H9 (cell line): Measurements from ENCODE around the gene RNASE8. TPM values are rescaled to one million over a fixed set of nuclear protein-coding genes. Genes with fewer than 3 reads are reported as not detected.
A peak's percentile ranks its signal among the peaks of the same experiment; 100 is the strongest.

Experiments used
- DNase-seq: peaks from one replicate; pipeline ENCODE4 v3.0.0-alpha.2; 2017
- H2AFZ ChIP-seq: one replicate; pipeline ENCODE4 v1.6.1; 2013; ENCODE audit warnings: mild to moderate bottlenecking, low read length, control low read depth, moderate library complexity
- H2AK5ac ChIP-seq: 2 replicates; pipeline ENCODE4 v1.6.1; 2013; ENCODE audit warnings: low read length, control low read depth, mixed read lengths; ENCODE audit not compliant: insufficient read length
- H2BK120ac ChIP-seq: one replicate; pipeline ENCODE4 v1.6.1; 2013; ENCODE audit warnings: low read depth, mild to moderate bottlenecking, low read length, control low read depth, inconsistent platforms; ENCODE audit not compliant: poor library complexity, severe bottlenecking
- H2BK12ac ChIP-seq: 2 replicates; pipeline ENCODE4 v1.6.1; 2013; ENCODE audit warnings: low read length, control low read depth, mixed read lengths, low read depth; ENCODE audit not compliant: insufficient read length
- H2BK15ac ChIP-seq: 2 replicates; pipeline ENCODE4 v1.6.1; 2013; ENCODE audit warnings: low read depth, low read length, control low read depth
- H2BK20ac ChIP-seq: one replicate; pipeline ENCODE4 v1.6.1; 2013; ENCODE audit warnings: low read depth, mild to moderate bottlenecking, low read length, control low read depth, inconsistent platforms; ENCODE audit not compliant: poor library complexity, severe bottlenecking
- H2BK5ac ChIP-seq: 2 replicates; pipeline ENCODE4 v1.6.1; 2013; ENCODE audit warnings: low read length, control low read depth, mixed read lengths; ENCODE audit not compliant: insufficient read length
- H3K14ac ChIP-seq: 2 replicates; pipeline ENCODE4 v1.6.1; 2013; ENCODE audit warnings: low read length, control low read depth; ENCODE audit not compliant: insufficient read depth
- H3K18ac ChIP-seq: 2 replicates; pipeline ENCODE4 v1.6.1; 2013; ENCODE audit warnings: low read depth, mild to moderate bottlenecking, mixed read lengths, low read length, control low read depth; ENCODE audit not compliant: insufficient read length
- H3K23ac ChIP-seq: 2 replicates; pipeline ENCODE4 v1.6.1; 2013; ENCODE audit warnings: low read length, control low read depth, mixed read lengths, low read depth; ENCODE audit not compliant: insufficient read length
- H3K23me2 ChIP-seq: 2 replicates; pipeline ENCODE4 v1.6.1; 2013; ENCODE audit warnings: low read depth, mild to moderate bottlenecking, mixed read lengths, low read length, control low read depth; ENCODE audit not compliant: insufficient read length, poor library complexity, severe bottlenecking
- H3K27ac ChIP-seq: 2 replicates; pipeline ENCODE4 v1.5.1; 2013; ENCODE audit warnings: low read length, control low read depth, mixed read lengths, low read depth; ENCODE audit not compliant: insufficient read length
- H3K27me3 ChIP-seq: 2 replicates; pipeline ENCODE4 v1.6.1; 2013; ENCODE audit warnings: low read length, control low read depth, inconsistent platforms; ENCODE audit not compliant: insufficient read depth
- H3K4ac ChIP-seq: 2 replicates; pipeline ENCODE4 v1.6.1; 2013; ENCODE audit warnings: low read depth, mild to moderate bottlenecking, control low read depth, inconsistent platforms, low read length, moderate library complexity
- H3K4me1 ChIP-seq: 2 replicates; pipeline ENCODE4 v1.6.1; 2013; ENCODE audit warnings: low read length, control low read depth, inconsistent platforms; ENCODE audit not compliant: insufficient read depth
- H3K4me2 ChIP-seq: 2 replicates; pipeline ENCODE4 v1.6.1; 2013; ENCODE audit warnings: low read length, control low read depth, mixed read lengths; ENCODE audit not compliant: insufficient read length, insufficient read depth
- H3K56ac ChIP-seq: 2 replicates; pipeline ENCODE4 v1.6.1; 2013; ENCODE audit warnings: low read depth, mild to moderate bottlenecking, mixed read lengths, low read length, control low read depth; ENCODE audit not compliant: insufficient read length
- H3K79me1 ChIP-seq: 2 replicates; pipeline ENCODE4 v1.6.1; 2013; ENCODE audit warnings: low read depth, mild to moderate bottlenecking, moderate library complexity, low read length, control low read depth, inconsistent platforms; ENCODE audit not compliant: insufficient read depth, poor library complexity, severe bottlenecking
- H3K79me2 ChIP-seq: 2 replicates; pipeline ENCODE4 v1.6.1; 2013; ENCODE audit warnings: low read length, control low read depth, inconsistent platforms; ENCODE audit not compliant: insufficient read depth
- H3K9ac ChIP-seq: 2 replicates; pipeline ENCODE4 v1.6.1; 2013; ENCODE audit warnings: low read length, control low read depth, mixed read lengths; ENCODE audit not compliant: insufficient read length; ENCODE audit errors: extremely low read depth
- H3K9me3 ChIP-seq: one replicate; pipeline ENCODE4 v1.6.1; 2013; ENCODE audit warnings: low read depth, low read length, inconsistent platforms; ENCODE audit not compliant: control insufficient read depth
- H3T11ph ChIP-seq: one replicate; pipeline ENCODE4 v1.6.1; 2013; ENCODE audit warnings: mild to moderate bottlenecking, low read length, control low read depth, inconsistent platforms
- H4K20me1 ChIP-seq: one replicate; pipeline ENCODE4 v1.6.1; 2013; ENCODE audit not compliant: control insufficient read depth, insufficient read length, insufficient read depth
- H4K5ac ChIP-seq: 2 replicates; pipeline ENCODE4 v1.6.1; 2013; ENCODE audit warnings: low read depth, mild to moderate bottlenecking, mixed read lengths, low read length, control low read depth; ENCODE audit not compliant: insufficient read length
- H4K8ac ChIP-seq: replicated peaks from 2 replicates; pipeline ENCODE4 v1.6.1; 2013; ENCODE audit warnings: low read length, control low read depth, mixed read lengths, low read depth; ENCODE audit not compliant: insufficient read length
- H4K91ac ChIP-seq: 2 replicates; pipeline ENCODE4 v1.6.1; 2013; ENCODE audit warnings: low read depth, mild to moderate bottlenecking, moderate library complexity, mixed read lengths, low read length, control low read depth; ENCODE audit not compliant: insufficient read length
- H3K27ac Mint-ChIP-seq, 3 experiments: 2 replicates in 2 of 3; 3 replicates in 1 of 3; pipeline ENCODE4 v1.8.0; 2020 to 2021; ENCODE audit warnings: mixed read lengths in 3 of 3, mild to moderate bottlenecking in 1 of 3, moderate library complexity in 1 of 3
- H3K27me3 Mint-ChIP-seq: 2 replicates; pipeline ENCODE4 v1.8.0; 2021; ENCODE audit warnings: low read depth, mild to moderate bottlenecking, moderate library complexity, mixed read lengths
- H3K36me3 Mint-ChIP-seq, 3 experiments: 2 replicates in 2 of 3; 3 replicates in 1 of 3; pipeline ENCODE4 v1.8.0; 2020 to 2021; ENCODE audit warnings: low read depth in 3 of 3, mixed read lengths in 3 of 3; ENCODE audit not compliant: insufficient read depth in 1 of 3
- H3K4me1 Mint-ChIP-seq, 2 experiments: 2 replicates each; pipeline ENCODE4 v1.8.0; 2020; ENCODE audit warnings: mixed read lengths in 2 of 2
- H3K4me3 Mint-ChIP-seq, 2 experiments: 2 replicates in 1 of 2; 3 replicates in 1 of 2; pipeline ENCODE4 v1.8.0; 2020 to 2021; ENCODE audit warnings: mild to moderate bottlenecking in 2 of 2, mixed read lengths in 2 of 2, moderate library complexity in 1 of 2
- H3K9me3 Mint-ChIP-seq, 2 experiments: 2 replicates in 1 of 2; 3 replicates in 1 of 2; pipeline ENCODE4 v1.8.0; 2020; ENCODE audit warnings: mild to moderate bottlenecking in 2 of 2, mixed read lengths in 2 of 2, moderate library complexity in 1 of 2
- CTCF ChIP-seq: fragments of 200-600 bp; sonication (generic); conservative IDR thresholded peaks from 3 replicates; pipeline ENCODE4 v1.8.0; 2021; ENCODE audit warnings: antibody characterized with exemption, mild to moderate bottlenecking
- WGBS: extraction: QIAGEN DNeasy Blood & Tissue Kit; methylation state at CpG from one replicate; pipeline ENCODE4 v1.1.7; 2013; ENCODE audit warnings: missing lambda C conversion rate, low lambda C conversion rate, mixed read lengths; ENCODE audit not compliant: insufficient read length; ENCODE audit errors: extremely low coverage; 5-methylcytosine and 5-hydroxymethylcytosine counted together
- total RNA-seq: library from RNA; stranded (reverse); gene quantifications from 2 replicates; pipeline ENCODE4 v1.2.1, GENCODE V29; 2021

RNASE8 gene
- total RNA-seq, 1 experiment from 2014 or later, result not detected

GRCh38 chr14:21091821-21092272 is 34.2 kb downstream of the RNASE8 start:
- no peaks in the 10 kb centered on the region for H3K27me3 ChIP-seq
- no peak overlapping the region for H4K91ac ChIP-seq
- no peaks in the 10 kb centered on the region for H4K20me1 ChIP-seq
- H3K36me3 Mint-ChIP-seq, result peaks cover 42 to 58% (median 55%) of the 10 kb centered on the region in 3 experiments
- no peak overlapping the region for H2BK20ac ChIP-seq
- peaks cover 15% of the 10 kb centered on the region for H3K4me1 ChIP-seq
- WGBS, result no CpG with 5 or more reads among the region's 42 CpGs
- no peak for DNase-seq
- H3K23ac ChIP-seq, result no peak overlapping the region
- peak overlapping the region in 2 of 3 experiments; percentile 81 to 93; a peak in 2 of 7 replicates for H3K27ac Mint-ChIP-seq
- H3K79me1 ChIP-seq, result peaks cover under 1% of the 10 kb centered on the region
- H2BK120ac ChIP-seq, result no peak overlapping the region
- no peak overlapping the region for H3K14ac ChIP-seq
- H2BK15ac ChIP-seq, result no peak overlapping the region
- H2BK5ac ChIP-seq, result no peak overlapping the region
- H3T11ph ChIP-seq, result no peak overlapping the region
- H2AFZ ChIP-seq, result no peak overlapping the region
- no peaks in the 10 kb centered on the region for H3K9me3 ChIP-seq
- H3K27ac ChIP-seq, result no peak overlapping the region
- H3K4ac ChIP-seq, result no peak overlapping the region
- H3K4me2 ChIP-seq, result no peak overlapping the region
- H3K4me3 Mint-ChIP-seq, result peak overlapping the region in 1 of 2 experiments; percentile 43; a peak in 2 of 5 replicates
- H4K5ac ChIP-seq, result no peak overlapping the region
- peaks cover 8% of the 10 kb centered on the region; the same call in 1 of the 2 replicates for H3K79me2 ChIP-seq
- no peak overlapping the region for H3K9ac ChIP-seq
- peaks cover 2% of the 10 kb centered on the region for H3K27me3 Mint-ChIP-seq
- peaks cover 61% of the 10 kb centered on the region in 2 experiments for H3K4me1 Mint-ChIP-seq
- peaks cover 6% of the 10 kb centered on the region for H3K23me2 ChIP-seq
- H2BK12ac ChIP-seq, result no peak overlapping the region
- no peak overlapping the region for H2AK5ac ChIP-seq
- H4K8ac ChIP-seq, result no peak overlapping the region
- TF ChIP-seq CTCF, result no peak
- H3K18ac ChIP-seq, result no peak overlapping the region
- no peak overlapping the region for H3K56ac ChIP-seq
- H3K9me3 Mint-ChIP-seq, result no peaks in the 10 kb centered on the region; a peak in 2 of 5 replicates
